ENCODE data around the gene HOXA7. TPM values are rescaled to one million over a fixed set of nuclear protein-coding genes. Genes with fewer than 3 reads are reported as not detected.

HOXA7 gene
- total RNA-seq, 2 donors from 2014 or later: not detected

GRCh38 chr7:27199849-27200760, 43.6 kb upstream of the HOXA7 start, which contains the start of gene HOXA13:
Gene HOXA13, minus strand, starts transcription at chr7:27200091. Its CDS starts 14 bp downstream, at chr7:27200077.
- H3K4me3 Mint-ChIP-seq: peak within 1 kb of the TSS; percentile 54
- Histone ChIP-seq H3K4me3 (ENCODE audit: low read length) (no peak within 1 kb of the TSS), H3K27ac (ENCODE audit: low read depth, low read length) (no peak within 1 kb of the TSS), H3K9ac (ENCODE audit: extremely low read depth, low read length, poor library complexity, severe bottlenecking) (no peak within 1 kb of the TSS), H3K4me1 (ENCODE audit: control insufficient read depth, insufficient read depth, low read length) (peaks cover 3% of the 10 kb centered on the region), H3K27me3 (ENCODE audit: control insufficient read depth, insufficient read depth, low read length, poor library complexity, severe bottlenecking) (peaks cover 97% of the 10 kb centered on the region), H3K36me3 (ENCODE audit: control insufficient read depth, insufficient read depth, low read length) (no peaks in the 10 kb centered on the region), H3K9me3 (ENCODE audit: control insufficient read depth, low read length) (no peaks in the 10 kb centered on the region)
- no peak for TF ChIP-seq CTCF (conservative IDR thresholded peaks at IDR 0.05)
- H3K36me3 Mint-ChIP-seq (ENCODE audit: low read depth): no peaks in the 10 kb centered on the region
- peak; percentile 80 for DNase-seq
- H3K4me1 Mint-ChIP-seq: peaks cover 8% of the 10 kb centered on the region
- 1% methylated on average over 36 to 98 of the region's 99 CpGs for WGBS, 2 experiments (ENCODE audit: insufficient coverage in 1 of 2, insufficient read length in 1 of 2)
- no peaks in the 10 kb centered on the region for H3K9me3 Mint-ChIP-seq
- no peak within 1 kb of the TSS for H3K27ac Mint-ChIP-seq
- H3K27me3 Mint-ChIP-seq (ENCODE audit: insufficient read depth): peaks cover 95% of the 10 kb centered on the region

GRCh38 chr7:27198871-27199801, 42.7 kb upstream of the HOXA7 start:
- Histone ChIP-seq H3K27me3 (ENCODE audit: control insufficient read depth, insufficient read depth, low read length, poor library complexity, severe bottlenecking) (peaks cover 97% of the 10 kb centered on the region), H3K36me3 (ENCODE audit: control insufficient read depth, insufficient read depth, low read length) (no peaks in the 10 kb centered on the region), H3K9ac (ENCODE audit: extremely low read depth, low read length, poor library complexity, severe bottlenecking) (no peak overlapping the region), H3K27ac (ENCODE audit: low read depth, low read length) (no peak overlapping the region), H3K9me3 (ENCODE audit: control insufficient read depth, low read length) (no peaks in the 10 kb centered on the region), H3K4me1 (ENCODE audit: control insufficient read depth, insufficient read depth, low read length) (no peaks in the 10 kb centered on the region), H3K4me3 (ENCODE audit: low read length) (no peak overlapping the region)
- Mint-ChIP-seq H3K36me3 (ENCODE audit: low read depth) (no peaks in the 10 kb centered on the region), H3K4me3 (peak overlapping the region; percentile 54), H3K9me3 (no peaks in the 10 kb centered on the region), H3K27me3 (ENCODE audit: insufficient read depth) (peaks cover 95% of the 10 kb centered on the region), H3K4me1 (peaks cover 5% of the 10 kb centered on the region), H3K27ac (no peak overlapping the region)
- 2 to 5% methylated on average over 14 to 93 of the region's 93 CpGs for WGBS, 2 experiments (ENCODE audit: insufficient coverage in 1 of 2, insufficient read length in 1 of 2)
- no peak for TF ChIP-seq CTCF (conservative IDR thresholded peaks at IDR 0.05)
- DNase-seq: peak; percentile 83

DNA sequence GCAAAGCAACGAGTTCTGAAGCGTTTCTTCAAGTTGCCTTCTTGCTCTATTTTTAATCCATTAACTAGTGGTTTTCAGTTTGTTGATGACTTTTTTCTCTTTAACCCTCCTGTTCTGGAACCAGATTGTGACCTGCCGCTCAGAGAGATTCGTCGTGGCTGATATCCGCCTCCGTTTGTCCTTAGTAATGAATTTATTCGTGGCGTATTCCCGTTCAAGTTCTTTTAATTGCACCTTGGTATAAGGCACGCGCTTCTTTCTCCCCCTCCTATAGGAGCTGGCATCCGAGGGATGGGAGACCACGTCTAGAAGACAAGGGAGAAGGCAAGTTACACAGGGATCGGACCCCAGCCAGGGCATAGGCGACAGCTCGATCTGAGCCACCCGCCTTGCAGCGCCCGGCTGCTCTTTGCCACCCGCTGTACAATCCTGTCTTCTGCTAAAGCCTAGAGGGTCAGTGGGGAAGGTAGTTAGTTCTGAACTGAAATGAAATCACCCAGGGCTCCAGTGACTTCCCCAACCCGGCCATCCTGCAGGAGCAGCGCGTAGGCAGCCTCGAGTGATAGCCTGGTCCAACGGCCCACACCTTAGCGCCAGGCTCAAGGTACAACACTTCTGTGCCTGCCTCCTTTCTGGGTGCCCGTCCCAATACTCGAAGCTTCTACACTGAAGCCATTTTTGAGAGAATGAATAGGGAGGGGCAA, 41.8 kb upstream of the HOXA7 start:
- 11 to 14% methylated on average over 18 to 29 of the region's 29 CpGs for WGBS, 2 experiments (ENCODE audit: insufficient coverage in 1 of 2, insufficient read length in 1 of 2)
- no peak overlapping the region for H3K9ac ChIP-seq (ENCODE audit: extremely low read depth, low read length, poor library complexity, severe bottlenecking)
- no peak overlapping the region for H3K27ac ChIP-seq (ENCODE audit: low read depth, low read length)
- peak overlapping the region; percentile 34 for H3K4me3 Mint-ChIP-seq
- TF ChIP-seq CTCF (conservative IDR thresholded peaks at IDR 0.05): no peak
- no peaks in the 10 kb centered on the region for H3K36me3 Mint-ChIP-seq (ENCODE audit: low read depth)
- no peaks in the 10 kb centered on the region for H3K9me3 ChIP-seq (ENCODE audit: control insufficient read depth, low read length)
- peak; percentile 59 for DNase-seq
- peaks cover 95% of the 10 kb centered on the region for H3K27me3 Mint-ChIP-seq (ENCODE audit: insufficient read depth)
- H3K4me3 ChIP-seq (ENCODE audit: low read length): no peak overlapping the region
- H3K4me1 Mint-ChIP-seq: peaks cover 5% of the 10 kb centered on the region
- H3K9me3 Mint-ChIP-seq: no peaks in the 10 kb centered on the region
- peaks cover 97% of the 10 kb centered on the region for H3K27me3 ChIP-seq (ENCODE audit: control insufficient read depth, insufficient read depth, low read length, poor library complexity, severe bottlenecking)
- no peaks in the 10 kb centered on the region for H3K4me1 ChIP-seq (ENCODE audit: control insufficient read depth, insufficient read depth, low read length)
- no peaks in the 10 kb centered on the region for H3K36me3 ChIP-seq (ENCODE audit: control insufficient read depth, insufficient read depth, low read length)
- no peak overlapping the region for H3K27ac Mint-ChIP-seq

Measured in endodermal cell (in vitro differentiated cells).